ENCODE results near the gene DBH.

DBH gene

DNA sequence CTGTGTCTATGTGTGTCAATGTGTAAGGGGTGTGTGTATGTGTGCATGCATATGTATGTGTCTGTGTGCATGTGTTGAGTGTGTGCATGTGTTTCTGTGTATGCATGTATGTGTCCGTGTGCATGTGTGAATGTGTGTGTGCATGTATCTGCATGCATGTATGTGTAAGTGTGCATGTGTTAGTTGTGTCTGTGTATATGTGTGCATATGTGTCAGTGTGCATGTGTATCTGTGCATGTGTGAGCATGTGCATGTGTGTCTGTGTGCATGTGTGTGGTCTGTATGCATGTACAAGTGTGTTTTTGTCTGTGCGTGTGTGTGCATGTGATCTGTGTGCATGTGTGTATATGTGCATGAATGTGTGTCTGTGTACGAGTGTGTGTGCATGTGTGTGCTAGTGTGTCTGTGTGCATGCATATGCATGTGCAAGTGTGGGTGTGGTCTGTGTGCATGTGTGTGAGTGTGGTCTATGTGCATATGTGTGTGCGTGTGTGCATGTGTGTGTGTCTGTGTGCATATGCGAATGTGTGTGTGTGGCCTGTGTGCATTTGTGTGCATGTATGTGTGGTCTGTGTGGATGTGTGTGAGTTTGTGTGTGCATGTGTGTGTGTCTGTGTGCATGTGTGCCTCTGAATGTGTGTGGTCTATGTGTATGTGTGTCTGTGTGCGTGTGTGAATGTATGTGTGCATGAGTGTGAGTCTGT, 36.5 kb upstream of the DBH start:
- Mint-ChIP-seq H3K9me3 (peaks cover 13% of the 10 kb centered on the region), H3K27ac (no peak overlapping the region), H3K4me3 (no peak overlapping the region), H3K36me3 (peaks cover 6% of the 10 kb centered on the region), H3K4me1 (peaks cover 6% of the 10 kb centered on the region), H3K27me3 (peaks cover 38% of the 10 kb centered on the region)
- no peak for ATAC-seq

DNA sequence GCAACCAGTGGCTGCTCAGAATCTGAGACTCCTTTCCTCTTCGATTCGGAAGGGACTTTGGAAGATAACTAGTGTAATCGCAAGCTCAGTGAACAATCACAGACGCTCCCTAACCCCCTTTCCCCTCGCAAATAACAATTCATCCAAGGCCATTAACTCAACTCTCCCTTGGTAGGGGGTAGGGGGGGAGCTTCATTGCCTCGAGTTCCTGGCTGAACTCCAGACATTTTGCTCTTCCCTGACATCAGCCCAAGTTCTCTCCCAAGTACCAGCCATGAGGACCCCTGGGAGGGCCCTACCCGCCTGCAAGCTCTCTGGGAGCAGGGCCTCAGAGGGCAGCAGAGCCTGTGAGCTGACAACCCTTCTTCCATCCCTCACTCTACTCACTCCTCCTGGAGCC, 35.4 kb upstream of the DBH start:
- ATAC-seq: no peak
- H3K27me3 Mint-ChIP-seq: peaks cover 40% of the 10 kb centered on the region
- H3K27ac Mint-ChIP-seq: no peak overlapping the region
- H3K4me1 Mint-ChIP-seq: peaks cover 12% of the 10 kb centered on the region
- H3K36me3 Mint-ChIP-seq: peaks cover 6% of the 10 kb centered on the region
- peaks cover 13% of the 10 kb centered on the region for H3K9me3 Mint-ChIP-seq
- H3K4me3 Mint-ChIP-seq: no peak overlapping the region

- peaks cover 13% of the 10 kb centered on the region for H3K9me3 Mint-ChIP-seq
- H3K4me3 Mint-ChIP-seq: no peak overlapping the region
Measured at GRCh38 chr9:133601746-133602145, 34.4 kb upstream of the DBH start.

GRCh38 chr9:133602277-133602676, 33.9 kb upstream of the DBH start:
- Mint-ChIP-seq H3K4me3 (no peak overlapping the region), H3K4me1 (peaks cover 12% of the 10 kb centered on the region), H3K27me3 (peaks cover 52% of the 10 kb centered on the region), H3K36me3 (peaks cover 2% of the 10 kb centered on the region), H3K9me3 (peaks cover 8% of the 10 kb centered on the region), H3K27ac (no peak overlapping the region)
- no peak for ATAC-seq

More at GRCh38 chr9:133601746-133602145, 34.4 kb upstream of the DBH start:
- H3K36me3 Mint-ChIP-seq: peaks cover 6% of the 10 kb centered on the region
- no peak overlapping the region for H3K27ac Mint-ChIP-seq
- H3K4me1 Mint-ChIP-seq: peaks cover 12% of the 10 kb centered on the region
- ATAC-seq: no peak
- peaks cover 47% of the 10 kb centered on the region for H3K27me3 Mint-ChIP-seq

DNA sequence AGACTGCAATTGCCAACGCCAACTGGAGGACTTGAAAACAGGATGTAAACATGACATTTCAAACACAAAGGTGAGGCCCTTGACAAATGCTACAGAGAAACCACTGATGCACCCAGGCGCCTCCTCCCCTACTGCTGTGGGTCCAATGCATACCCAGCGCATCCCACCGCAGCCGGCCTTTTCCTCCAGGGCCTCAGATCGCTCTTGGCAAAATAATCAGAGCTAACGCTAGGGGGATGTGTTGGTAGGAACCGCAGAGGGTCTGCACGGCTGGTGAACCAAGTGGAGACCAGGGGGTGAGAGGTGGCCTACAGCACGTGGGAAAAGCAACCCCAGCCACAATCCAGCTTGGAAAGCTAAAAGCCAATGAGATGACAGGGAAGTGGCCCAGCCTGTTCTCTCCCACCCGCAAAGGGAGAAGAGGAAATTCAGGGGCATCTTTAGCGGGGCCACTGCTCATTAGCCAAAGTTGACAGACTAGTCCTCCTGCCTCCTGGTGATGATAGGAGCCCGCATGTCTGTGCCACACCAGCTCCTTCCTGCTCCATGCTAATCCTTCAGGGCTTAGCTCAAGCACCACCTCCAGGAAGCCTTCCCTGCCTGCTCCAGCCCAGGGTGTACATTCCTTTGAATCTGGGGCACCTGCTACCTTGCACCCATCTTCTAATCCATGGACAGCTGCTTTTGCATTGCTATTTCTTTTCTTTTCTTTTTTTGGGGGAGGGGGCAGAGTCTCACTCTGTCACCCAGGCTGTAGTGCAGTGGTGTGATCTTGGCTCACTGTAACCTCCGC, 32.8 kb upstream of the DBH start:
- Mint-ChIP-seq H3K4me3 (no peak overlapping the region), H3K36me3 (no peaks in the 10 kb centered on the region), H3K27ac (no peak overlapping the region), H3K4me1 (peaks cover 12% of the 10 kb centered on the region), H3K9me3 (no peaks in the 10 kb centered on the region), H3K27me3 (peaks cover 63% of the 10 kb centered on the region)
- no peak for ATAC-seq

GRCh38 chr9:133604214-133604613, 31.9 kb upstream of the DBH start:
- Mint-ChIP-seq H3K4me1 (peaks cover 12% of the 10 kb centered on the region), H3K27me3 (peaks cover 68% of the 10 kb centered on the region), H3K9me3 (no peaks in the 10 kb centered on the region), H3K36me3 (no peaks in the 10 kb centered on the region), H3K27ac (no peak overlapping the region), H3K4me3 (no peak overlapping the region)
- ATAC-seq: peak; percentile 46

DNA sequence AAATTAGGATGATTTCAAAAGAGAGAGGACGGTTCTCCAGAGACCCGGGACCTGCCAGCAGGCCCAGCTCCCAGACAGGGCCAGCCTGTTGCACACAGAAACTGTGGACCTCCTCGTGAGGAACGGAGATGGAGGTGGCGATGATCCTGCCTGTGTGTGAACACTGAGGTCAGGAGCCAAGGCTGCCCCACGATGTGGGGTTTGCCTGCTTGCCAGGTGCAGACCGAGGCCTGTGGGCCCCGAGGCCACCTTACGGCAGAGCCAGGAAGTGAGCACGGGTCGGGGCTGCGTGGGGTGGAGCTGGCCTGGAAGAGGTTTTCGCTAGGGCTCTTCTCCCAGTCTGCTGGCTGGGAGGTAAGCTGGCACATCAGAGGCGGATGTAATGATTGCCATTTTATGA, 31.3 kb upstream of the DBH start:
- Mint-ChIP-seq H3K27ac (no peak overlapping the region), H3K9me3 (no peaks in the 10 kb centered on the region), H3K36me3 (no peaks in the 10 kb centered on the region), H3K4me3 (no peak overlapping the region), H3K4me1 (peaks cover 12% of the 10 kb centered on the region), H3K27me3 (peaks cover 73% of the 10 kb centered on the region)
- no peak for ATAC-seq

DNA sequence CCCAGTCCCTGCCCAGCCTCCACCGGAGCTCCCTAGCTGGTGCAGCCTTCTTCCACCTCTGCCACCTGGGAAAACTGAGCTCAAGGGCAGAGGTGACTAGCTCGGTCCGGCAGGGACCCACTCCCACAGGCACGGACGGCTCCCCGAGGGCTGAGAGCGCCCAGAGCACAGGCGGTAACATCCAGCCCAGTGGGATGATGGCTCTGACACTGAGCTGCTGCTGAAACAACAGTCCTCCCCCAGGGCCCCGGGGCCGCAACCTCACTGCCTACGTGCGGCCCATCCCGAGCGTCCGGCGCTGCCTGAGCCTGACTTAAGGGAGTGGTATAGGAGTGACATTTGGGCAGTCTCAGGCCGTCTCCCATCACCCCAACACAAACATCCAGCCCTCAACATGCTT, 30.7 kb upstream of the DBH start:
- ATAC-seq: no peak
- Mint-ChIP-seq H3K27me3 (peaks cover 79% of the 10 kb centered on the region), H3K36me3 (no peaks in the 10 kb centered on the region), H3K4me1 (peaks cover 12% of the 10 kb centered on the region), H3K9me3 (no peaks in the 10 kb centered on the region), H3K4me3 (no peak overlapping the region), H3K27ac (no peak overlapping the region)

GRCh38 chr9:133605856-133606707, 30.1 kb upstream of the DBH start:
- Mint-ChIP-seq H3K36me3 (no peaks in the 10 kb centered on the region), H3K4me1 (peaks cover 12% of the 10 kb centered on the region), H3K9me3 (no peaks in the 10 kb centered on the region), H3K27me3 (peaks cover 85% of the 10 kb centered on the region), H3K4me3 (no peak overlapping the region), H3K27ac (no peak overlapping the region)
- ATAC-seq: no peak

DNA sequence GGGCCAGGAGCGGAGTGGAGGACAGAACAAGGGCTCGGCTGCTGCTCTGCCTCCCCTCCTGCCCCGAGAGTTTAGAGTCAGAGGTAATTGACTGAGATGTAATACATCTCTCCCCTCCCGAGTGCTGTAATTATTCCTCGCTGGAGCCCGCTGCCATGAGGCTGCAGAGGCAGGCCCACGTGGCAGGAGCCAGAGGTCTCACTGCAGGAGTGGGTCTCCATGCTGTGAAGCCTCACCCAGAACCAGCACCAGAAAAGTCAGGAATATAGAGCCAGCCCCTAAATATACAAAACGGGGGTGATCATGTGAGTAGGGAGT, 29.5 kb upstream of the DBH start:
- Mint-ChIP-seq H3K9me3 (no peaks in the 10 kb centered on the region), H3K4me1 (peaks cover 12% of the 10 kb centered on the region), H3K4me3 (no peak overlapping the region), H3K36me3 (no peaks in the 10 kb centered on the region), H3K27ac (no peak overlapping the region), H3K27me3 (peaks cover 85% of the 10 kb centered on the region)
- no peak for ATAC-seq

DNA sequence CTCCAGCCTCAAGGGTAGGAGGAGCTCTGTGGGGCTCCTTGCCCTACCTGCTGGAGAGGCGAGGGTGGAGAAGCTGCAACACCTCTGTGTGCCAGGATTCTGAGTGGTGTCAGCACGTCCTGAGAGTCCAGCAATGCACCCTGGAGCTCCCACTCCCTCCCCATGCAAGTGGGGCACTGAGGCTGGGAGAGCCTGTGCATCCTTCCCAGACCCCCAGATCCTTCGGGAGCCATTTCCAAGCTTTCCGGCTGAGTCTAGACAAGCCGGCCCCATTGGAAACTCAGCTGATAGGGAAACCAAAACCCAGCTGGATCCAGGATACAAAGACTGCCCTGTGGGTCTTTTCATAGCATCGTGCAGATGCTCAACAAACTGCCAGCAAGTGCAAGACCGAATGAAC, 28.8 kb upstream of the DBH start:
- Mint-ChIP-seq H3K4me1 (peaks cover 12% of the 10 kb centered on the region), H3K9me3 (no peaks in the 10 kb centered on the region), H3K36me3 (no peaks in the 10 kb centered on the region), H3K27me3 (peaks cover 83% of the 10 kb centered on the region), H3K4me3 (no peak overlapping the region), H3K27ac (no peak overlapping the region)
- no peak for ATAC-seq

- peaks cover 89% of the 10 kb centered on the region for H3K27me3 Mint-ChIP-seq
- H3K27ac Mint-ChIP-seq: no peak overlapping the region
- no peaks in the 10 kb centered on the region for H3K9me3 Mint-ChIP-seq
- no peaks in the 10 kb centered on the region for H3K36me3 Mint-ChIP-seq
- H3K4me1 Mint-ChIP-seq: peaks cover 12% of the 10 kb centered on the region
- H3K4me3 Mint-ChIP-seq: no peak overlapping the region
- ATAC-seq: no peak
Measured at GRCh38 chr9:133607976-133608375, 28.2 kb upstream of the DBH start.

DNA sequence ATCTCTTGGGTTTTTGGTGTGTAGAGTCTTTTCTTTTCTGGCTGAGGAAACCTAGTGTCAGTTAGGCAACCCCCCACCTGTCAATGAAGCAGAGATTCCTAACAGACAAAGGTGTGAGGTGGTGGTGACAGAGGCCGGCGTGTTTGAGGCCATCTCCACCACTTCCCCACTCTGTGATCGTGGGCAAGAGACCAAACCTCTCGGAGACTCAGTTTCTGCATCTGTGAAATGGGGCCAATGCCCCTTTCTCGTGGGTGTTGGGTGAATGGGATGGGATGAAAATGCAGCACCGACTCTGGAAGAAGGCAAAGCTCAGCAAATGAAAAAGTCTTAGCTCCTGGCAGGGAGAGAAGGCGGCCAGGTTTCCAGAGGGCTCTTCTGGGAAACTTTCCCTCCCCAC, 27.8 kb upstream of the DBH start:
- Mint-ChIP-seq H3K4me1 (peaks cover 12% of the 10 kb centered on the region), H3K27ac (no peak overlapping the region), H3K4me3 (no peak overlapping the region), H3K36me3 (no peaks in the 10 kb centered on the region), H3K27me3 (peaks cover 92% of the 10 kb centered on the region), H3K9me3 (no peaks in the 10 kb centered on the region)
- no peak for ATAC-seq

GRCh38 chr9:133608889-133609288, 27.3 kb upstream of the DBH start:
- no peak for ATAC-seq
- no peaks in the 10 kb centered on the region for H3K9me3 Mint-ChIP-seq
- no peak overlapping the region for H3K27ac Mint-ChIP-seq
- H3K36me3 Mint-ChIP-seq: no peaks in the 10 kb centered on the region
- no peak overlapping the region for H3K4me3 Mint-ChIP-seq
- peaks cover 12% of the 10 kb centered on the region for H3K4me1 Mint-ChIP-seq
- peaks cover 92% of the 10 kb centered on the region for H3K27me3 Mint-ChIP-seq

DNA sequence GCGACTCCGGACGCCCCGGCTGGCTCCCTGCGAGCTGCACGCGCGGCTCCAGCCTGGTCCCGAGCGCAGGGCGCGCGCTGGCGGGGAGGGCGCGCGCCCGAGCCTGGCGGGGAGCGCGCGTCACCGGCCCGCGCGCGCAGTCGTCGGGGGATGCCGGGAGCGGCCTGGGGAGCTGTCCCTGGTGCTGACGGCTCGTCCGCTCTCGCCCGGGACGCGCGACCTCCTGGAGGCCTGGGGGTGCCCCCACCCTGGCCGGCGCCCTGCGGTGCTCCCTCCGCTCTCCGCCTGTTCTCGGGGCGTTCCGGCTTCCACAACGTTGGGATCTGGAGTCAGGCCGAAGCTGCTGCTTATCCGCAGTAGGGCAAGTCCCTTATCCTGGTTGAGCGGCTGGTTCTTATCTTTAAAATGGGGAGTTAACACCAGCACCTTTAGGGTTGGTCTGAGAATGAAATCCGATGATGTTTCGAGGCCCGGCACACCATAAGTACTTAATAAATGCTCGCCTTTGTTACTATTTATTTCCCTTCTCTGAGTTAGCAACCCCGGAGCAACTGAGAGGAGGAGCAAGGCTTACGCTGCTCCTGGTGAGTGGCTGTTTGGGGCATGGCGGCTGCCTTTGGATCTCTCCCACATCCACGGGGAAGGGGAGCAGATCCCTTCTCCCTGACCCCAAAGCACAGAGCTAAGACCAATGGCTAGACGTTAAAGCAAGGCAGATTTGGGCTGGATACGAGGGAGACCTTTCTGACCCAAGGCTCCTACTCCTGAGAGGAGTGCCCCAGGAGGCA, 26.7 kb upstream of the DBH start, which contains the start of gene FAM163B:
Gene FAM163B (minus strand): TSS at position 79 of the 788 bp plus-strand sequence. CDS start 29,166 bp downstream, outside the sequence.
- no peak for ATAC-seq
- H3K9me3 Mint-ChIP-seq: no peaks in the 10 kb centered on the region
- H3K4me1 Mint-ChIP-seq: peaks cover 7% of the 10 kb centered on the region
- no peak within 1 kb of the TSS for H3K4me3 Mint-ChIP-seq
- H3K27ac Mint-ChIP-seq: no peak within 1 kb of the TSS
- peaks cover 88% of the 10 kb centered on the region for H3K27me3 Mint-ChIP-seq
- H3K36me3 Mint-ChIP-seq: no peaks in the 10 kb centered on the region
